H9 (cell line): ENCODE results near the gene INTS1. TPM values are rescaled to one million over a fixed set of nuclear protein-coding genes. Genes with fewer than 3 reads are reported as not detected.

Experiments
- DNase-seq: peaks from one replicate; pipeline ENCODE4 v3.0.0-alpha.2; 2017
- H2AFZ ChIP-seq: one replicate; pipeline ENCODE4 v1.6.1; 2013; ENCODE audit warnings: mild to moderate bottlenecking, low read length, control low read depth, moderate library complexity
- H2AK5ac ChIP-seq: 2 replicates; pipeline ENCODE4 v1.6.1; 2013; ENCODE audit warnings: low read length, control low read depth, mixed read lengths; ENCODE audit not compliant: insufficient read length
- H2BK120ac ChIP-seq: one replicate; pipeline ENCODE4 v1.6.1; 2013; ENCODE audit warnings: low read depth, mild to moderate bottlenecking, low read length, control low read depth, inconsistent platforms; ENCODE audit not compliant: poor library complexity, severe bottlenecking
- H2BK12ac ChIP-seq: 2 replicates; pipeline ENCODE4 v1.6.1; 2013; ENCODE audit warnings: low read length, control low read depth, mixed read lengths, low read depth; ENCODE audit not compliant: insufficient read length
- H2BK15ac ChIP-seq: 2 replicates; pipeline ENCODE4 v1.6.1; 2013; ENCODE audit warnings: low read depth, low read length, control low read depth
- H2BK20ac ChIP-seq: one replicate; pipeline ENCODE4 v1.6.1; 2013; ENCODE audit warnings: low read depth, mild to moderate bottlenecking, low read length, control low read depth, inconsistent platforms; ENCODE audit not compliant: poor library complexity, severe bottlenecking
- H2BK5ac ChIP-seq: 2 replicates; pipeline ENCODE4 v1.6.1; 2013; ENCODE audit warnings: low read length, control low read depth, mixed read lengths; ENCODE audit not compliant: insufficient read length
- H3K14ac ChIP-seq: 2 replicates; pipeline ENCODE4 v1.6.1; 2013; ENCODE audit warnings: low read length, control low read depth; ENCODE audit not compliant: insufficient read depth
- H3K18ac ChIP-seq: 2 replicates; pipeline ENCODE4 v1.6.1; 2013; ENCODE audit warnings: low read depth, mild to moderate bottlenecking, mixed read lengths, low read length, control low read depth; ENCODE audit not compliant: insufficient read length
- H3K23ac ChIP-seq: 2 replicates; pipeline ENCODE4 v1.6.1; 2013; ENCODE audit warnings: low read length, control low read depth, mixed read lengths, low read depth; ENCODE audit not compliant: insufficient read length
- H3K23me2 ChIP-seq: 2 replicates; pipeline ENCODE4 v1.6.1; 2013; ENCODE audit warnings: low read depth, mild to moderate bottlenecking, mixed read lengths, low read length, control low read depth; ENCODE audit not compliant: insufficient read length, poor library complexity, severe bottlenecking
- H3K27ac ChIP-seq: 2 replicates; pipeline ENCODE4 v1.5.1; 2013; ENCODE audit warnings: low read length, control low read depth, mixed read lengths, low read depth; ENCODE audit not compliant: insufficient read length
- H3K27me3 ChIP-seq: 2 replicates; pipeline ENCODE4 v1.6.1; 2013; ENCODE audit warnings: low read length, control low read depth, inconsistent platforms; ENCODE audit not compliant: insufficient read depth
- H3K4ac ChIP-seq: 2 replicates; pipeline ENCODE4 v1.6.1; 2013; ENCODE audit warnings: low read depth, mild to moderate bottlenecking, control low read depth, inconsistent platforms, low read length, moderate library complexity
- H3K4me1 ChIP-seq: 2 replicates; pipeline ENCODE4 v1.6.1; 2013; ENCODE audit warnings: low read length, control low read depth, inconsistent platforms; ENCODE audit not compliant: insufficient read depth
- H3K4me2 ChIP-seq: 2 replicates; pipeline ENCODE4 v1.6.1; 2013; ENCODE audit warnings: low read length, control low read depth, mixed read lengths; ENCODE audit not compliant: insufficient read length, insufficient read depth
- H3K56ac ChIP-seq: 2 replicates; pipeline ENCODE4 v1.6.1; 2013; ENCODE audit warnings: low read depth, mild to moderate bottlenecking, mixed read lengths, low read length, control low read depth; ENCODE audit not compliant: insufficient read length
- H3K79me1 ChIP-seq: 2 replicates; pipeline ENCODE4 v1.6.1; 2013; ENCODE audit warnings: low read depth, mild to moderate bottlenecking, moderate library complexity, low read length, control low read depth, inconsistent platforms; ENCODE audit not compliant: insufficient read depth, poor library complexity, severe bottlenecking
- H3K79me2 ChIP-seq: 2 replicates; pipeline ENCODE4 v1.6.1; 2013; ENCODE audit warnings: low read length, control low read depth, inconsistent platforms; ENCODE audit not compliant: insufficient read depth
- H3K9ac ChIP-seq: 2 replicates; pipeline ENCODE4 v1.6.1; 2013; ENCODE audit warnings: low read length, control low read depth, mixed read lengths; ENCODE audit not compliant: insufficient read length; ENCODE audit errors: extremely low read depth
- H3K9me3 ChIP-seq: one replicate; pipeline ENCODE4 v1.6.1; 2013; ENCODE audit warnings: low read depth, low read length, inconsistent platforms; ENCODE audit not compliant: control insufficient read depth
- H3T11ph ChIP-seq: one replicate; pipeline ENCODE4 v1.6.1; 2013; ENCODE audit warnings: mild to moderate bottlenecking, low read length, control low read depth, inconsistent platforms
- H4K20me1 ChIP-seq: one replicate; pipeline ENCODE4 v1.6.1; 2013; ENCODE audit not compliant: control insufficient read depth, insufficient read length, insufficient read depth
- H4K5ac ChIP-seq: 2 replicates; pipeline ENCODE4 v1.6.1; 2013; ENCODE audit warnings: low read depth, mild to moderate bottlenecking, mixed read lengths, low read length, control low read depth; ENCODE audit not compliant: insufficient read length
- H4K8ac ChIP-seq: replicated peaks from 2 replicates; pipeline ENCODE4 v1.6.1; 2013; ENCODE audit warnings: low read length, control low read depth, mixed read lengths, low read depth; ENCODE audit not compliant: insufficient read length
- H4K91ac ChIP-seq: 2 replicates; pipeline ENCODE4 v1.6.1; 2013; ENCODE audit warnings: low read depth, mild to moderate bottlenecking, moderate library complexity, mixed read lengths, low read length, control low read depth; ENCODE audit not compliant: insufficient read length
- H3K27ac Mint-ChIP-seq, 3 experiments: 2 replicates in 2 of 3; 3 replicates in 1 of 3; pipeline ENCODE4 v1.8.0; 2020 to 2021; ENCODE audit warnings: mixed read lengths in 3 of 3, mild to moderate bottlenecking in 1 of 3, moderate library complexity in 1 of 3
- H3K27me3 Mint-ChIP-seq: 2 replicates; pipeline ENCODE4 v1.8.0; 2021; ENCODE audit warnings: low read depth, mild to moderate bottlenecking, moderate library complexity, mixed read lengths
- H3K36me3 Mint-ChIP-seq, 3 experiments: 2 replicates in 2 of 3; 3 replicates in 1 of 3; pipeline ENCODE4 v1.8.0; 2020 to 2021; ENCODE audit warnings: low read depth in 3 of 3, mixed read lengths in 3 of 3; ENCODE audit not compliant: insufficient read depth in 1 of 3
- H3K4me1 Mint-ChIP-seq, 2 experiments: 2 replicates each; pipeline ENCODE4 v1.8.0; 2020; ENCODE audit warnings: mixed read lengths in 2 of 2
- H3K4me3 Mint-ChIP-seq, 2 experiments: 2 replicates in 1 of 2; 3 replicates in 1 of 2; pipeline ENCODE4 v1.8.0; 2020 to 2021; ENCODE audit warnings: mild to moderate bottlenecking in 2 of 2, mixed read lengths in 2 of 2, moderate library complexity in 1 of 2
- H3K9me3 Mint-ChIP-seq, 2 experiments: 2 replicates in 1 of 2; 3 replicates in 1 of 2; pipeline ENCODE4 v1.8.0; 2020; ENCODE audit warnings: mild to moderate bottlenecking in 2 of 2, mixed read lengths in 2 of 2, moderate library complexity in 1 of 2
- WGBS: extraction: QIAGEN DNeasy Blood & Tissue Kit; methylation state at CpG from one replicate; pipeline ENCODE4 v1.1.7; 2013; ENCODE audit warnings: missing lambda C conversion rate, low lambda C conversion rate, mixed read lengths; ENCODE audit not compliant: insufficient read length; ENCODE audit errors: extremely low coverage; 5-methylcytosine and 5-hydroxymethylcytosine counted together
- total RNA-seq: library from RNA; stranded (reverse); gene quantifications from 2 replicates; pipeline ENCODE4 v1.2.1, GENCODE V29; 2021
- TF ChIP-seq, protein P1 (sequence below): fragments of 200-600 bp; sonication (generic); conservative IDR thresholded peaks from 3 replicates; pipeline ENCODE4 v1.8.0; 2021; ENCODE audit warnings: antibody characterized with exemption, mild to moderate bottlenecking

The INTS1 gene
- total RNA-seq, 1 experiment from 2014 or later, result 133 TPM

DNA sequence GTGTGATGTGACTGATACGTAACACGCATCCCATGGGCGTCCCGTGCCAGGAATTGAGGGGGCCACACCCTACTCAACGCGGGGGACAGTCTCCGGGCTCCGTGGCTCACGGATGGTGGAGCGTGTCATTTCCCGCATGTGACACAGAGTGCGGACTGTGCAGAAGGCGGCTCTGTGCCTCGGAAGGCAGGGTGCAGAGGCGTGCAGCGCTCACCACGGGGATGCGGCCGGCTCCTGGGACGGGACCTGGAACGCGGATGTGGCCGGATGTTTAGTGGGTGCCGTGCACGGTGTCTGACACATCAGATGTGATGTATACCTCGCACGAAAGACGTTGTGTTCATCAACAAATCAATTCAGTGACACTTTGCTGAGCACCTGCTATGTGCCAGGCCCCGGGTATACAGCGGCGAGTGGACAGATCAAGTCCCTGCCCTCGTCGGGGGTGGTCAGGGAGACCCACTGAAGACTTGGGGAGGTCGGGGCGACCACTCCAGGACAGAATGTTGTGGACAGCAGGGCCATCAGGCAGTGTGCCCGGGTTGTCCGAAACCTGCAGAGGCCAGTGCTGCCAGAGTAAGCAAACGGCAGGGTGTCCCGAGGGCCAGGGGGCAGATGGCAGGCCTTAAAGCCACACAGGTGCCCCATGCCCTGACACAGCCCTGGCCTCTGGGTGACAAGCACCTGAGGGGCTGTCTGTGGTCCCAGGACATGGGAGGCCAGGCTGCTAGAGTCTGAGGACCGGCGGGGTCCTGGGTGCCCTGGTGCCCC is 83.0 kb downstream of the INTS1 start:
- Histone ChIP-seq H4K20me1 (no peaks in the 10 kb centered on the region), H3K23me2 (no peaks in the 10 kb centered on the region), H2BK20ac (no peak overlapping the region), H3K56ac (no peak overlapping the region), H3K14ac (no peak overlapping the region), H3K79me2 (no peaks in the 10 kb centered on the region), H3K9me3 (no peaks in the 10 kb centered on the region), H4K5ac (no peak overlapping the region), H3K4me2 (no peak overlapping the region), H3K27ac (no peak overlapping the region), H3K4me1 (no peaks in the 10 kb centered on the region), H3T11ph (no peak overlapping the region), H2BK5ac (no peak overlapping the region), H2AFZ (no peak overlapping the region), H4K8ac (no peak overlapping the region), H4K91ac (no peak overlapping the region), H3K79me1 (no peaks in the 10 kb centered on the region), H2BK15ac (no peak overlapping the region), H3K18ac (no peak overlapping the region), H2AK5ac (no peak overlapping the region), H3K9ac (no peak overlapping the region), H3K4ac (no peak overlapping the region), H2BK120ac (no peak overlapping the region), H2BK12ac (no peak overlapping the region), H3K23ac (no peak overlapping the region), H3K27me3 (no peaks in the 10 kb centered on the region)
- Mint-ChIP-seq H3K4me1 (peaks cover 12 to 31% of the 10 kb centered on the region in 2 experiments), H3K27ac (no peak overlapping the region), H3K4me3 (no peak overlapping the region), H3K27me3 (peaks cover 33% of the 10 kb centered on the region), H3K9me3 (peaks cover 0 to 3% of the 10 kb centered on the region in 2 experiments; a peak in 1 of 5 replicates), H3K36me3 (no peaks in the 10 kb centered on the region; a peak in 1 of 7 replicates)
- WGBS, result no CpG with 5 or more reads among the region's 41 CpGs
- TF ChIP-seq, protein P1, sequence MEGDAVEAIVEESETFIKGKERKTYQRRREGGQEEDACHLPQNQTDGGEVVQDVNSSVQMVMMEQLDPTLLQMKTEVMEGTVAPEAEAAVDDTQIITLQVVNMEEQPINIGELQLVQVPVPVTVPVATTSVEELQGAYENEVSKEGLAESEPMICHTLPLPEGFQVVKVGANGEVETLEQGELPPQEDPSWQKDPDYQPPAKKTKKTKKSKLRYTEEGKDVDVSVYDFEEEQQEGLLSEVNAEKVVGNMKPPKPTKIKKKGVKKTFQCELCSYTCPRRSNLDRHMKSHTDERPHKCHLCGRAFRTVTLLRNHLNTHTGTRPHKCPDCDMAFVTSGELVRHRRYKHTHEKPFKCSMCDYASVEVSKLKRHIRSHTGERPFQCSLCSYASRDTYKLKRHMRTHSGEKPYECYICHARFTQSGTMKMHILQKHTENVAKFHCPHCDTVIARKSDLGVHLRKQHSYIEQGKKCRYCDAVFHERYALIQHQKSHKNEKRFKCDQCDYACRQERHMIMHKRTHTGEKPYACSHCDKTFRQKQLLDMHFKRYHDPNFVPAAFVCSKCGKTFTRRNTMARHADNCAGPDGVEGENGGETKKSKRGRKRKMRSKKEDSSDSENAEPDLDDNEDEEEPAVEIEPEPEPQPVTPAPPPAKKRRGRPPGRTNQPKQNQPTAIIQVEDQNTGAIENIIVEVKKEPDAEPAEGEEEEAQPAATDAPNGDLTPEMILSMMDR, result no peak
- no peak for DNase-seq

Other genes with a start within 250 kb of the INTS1 start
- 7.1 and 8.4 TPM in 2 replicates for gene MICALL2, start 44.9 kb downstream of the INTS1 start, total RNA-seq
- gene MAFK, start 26.3 kb upstream of the INTS1 start, total RNA-seq, result 15.6 and 16.3 TPM in 2 replicates
- gene TMEM184A, start 51.8 kb upstream of the INTS1 start, total RNA-seq, result 1.3 and 1.5 TPM in 2 replicates
- 63.0 and 71.1 TPM in 2 replicates for gene PSMG3, start 65.6 kb upstream of the INTS1 start, total RNA-seq
- gene ELFN1, start 165.9 kb upstream of the INTS1 start, total RNA-seq, result 3.7 and 4.0 TPM in 2 replicates